Progenitor cell of endocrine pancreas (in vitro differentiated cells): ENCODE results near the gene LPCAT2. TPM values are rescaled to one million over a fixed set of nuclear protein-coding genes. Genes with fewer than 3 reads are reported as not detected.

ENCODE experiments used
- DNase-seq: peaks from one replicate; pipeline ENCODE4 v3.0.0; 2021; ENCODE audit warnings: low spot score; ENCODE audit not compliant: unreplicated experiment
- H3K27ac Mint-ChIP-seq: 2 replicates; pipeline ENCODE4 v1.8.0; 2021; ENCODE audit warnings: mild to moderate bottlenecking, moderate library complexity, mixed read lengths
- H3K27me3 Mint-ChIP-seq: 2 replicates; pipeline ENCODE4 v1.8.0; 2021; ENCODE audit warnings: mixed read lengths
- H3K36me3 Mint-ChIP-seq: 2 replicates; pipeline ENCODE4 v1.8.0; 2022; ENCODE audit warnings: mixed read lengths; ENCODE audit not compliant: insufficient read depth
- H3K4me1 Mint-ChIP-seq: 2 replicates; pipeline ENCODE4 v1.8.0; 2021; ENCODE audit warnings: low read depth, mixed read lengths
- H3K4me3 Mint-ChIP-seq: 2 replicates; pipeline ENCODE4 v1.8.0; 2021; ENCODE audit warnings: low read depth, mild to moderate bottlenecking, moderate library complexity, mixed read lengths
- H3K9me3 Mint-ChIP-seq: 2 replicates; pipeline ENCODE4 v1.8.0; 2021; ENCODE audit warnings: low read depth, mixed read lengths
- total RNA-seq: library from RNA; stranded (reverse); gene quantifications from 2 replicates; pipeline ENCODE4 v1.2.1, GENCODE V29; 2021
- TF ChIP-seq, protein P1 (sequence below): fragments of 200-600 bp; sonication (generic); IDR thresholded peaks from one replicate; pipeline ENCODE4 v1.5.0; 2021; ENCODE audit warnings: antibody characterized with exemption, mild to moderate bottlenecking; ENCODE audit not compliant: unreplicated experiment

LPCAT2 gene
- total RNA-seq, 1 donor from 2014 or later: 3.2 TPM

DNA sequence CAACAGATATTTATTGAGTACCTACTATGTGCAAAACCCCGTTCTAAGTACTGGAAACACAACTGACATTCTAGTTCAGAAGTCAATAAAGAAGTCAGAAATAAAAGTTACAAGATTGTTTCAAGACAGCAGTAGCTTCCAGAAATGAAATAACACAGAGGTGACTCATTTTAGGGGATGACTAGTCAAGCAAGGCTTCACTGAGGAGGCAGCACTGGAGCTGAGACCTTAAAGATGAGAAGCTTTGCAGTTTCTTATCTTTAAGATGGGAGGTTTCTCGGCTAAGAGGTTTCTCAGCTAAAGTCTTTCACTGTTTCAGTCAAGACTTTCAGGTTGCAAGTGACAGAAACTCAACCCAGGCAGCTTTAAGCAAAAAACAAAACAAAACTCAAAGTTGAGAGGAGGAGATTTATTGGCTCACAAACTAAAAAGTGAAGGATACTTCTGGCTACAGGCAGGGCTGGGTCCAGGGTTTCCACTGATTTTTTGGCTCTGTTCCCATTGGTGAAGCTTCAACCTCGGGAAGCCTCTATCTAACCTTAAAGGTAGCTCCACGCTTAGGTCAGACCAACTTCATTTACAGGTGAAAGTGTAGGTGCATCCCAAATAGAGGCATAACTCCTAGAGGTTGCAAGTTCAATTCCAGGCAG, 37.3 kb upstream of the LPCAT2 start:
- Mint-ChIP-seq H3K4me1 (no peaks in the 10 kb centered on the region), H3K27me3 (peaks cover 57% of the 10 kb centered on the region), H3K36me3 (no peaks in the 10 kb centered on the region)

DNA sequence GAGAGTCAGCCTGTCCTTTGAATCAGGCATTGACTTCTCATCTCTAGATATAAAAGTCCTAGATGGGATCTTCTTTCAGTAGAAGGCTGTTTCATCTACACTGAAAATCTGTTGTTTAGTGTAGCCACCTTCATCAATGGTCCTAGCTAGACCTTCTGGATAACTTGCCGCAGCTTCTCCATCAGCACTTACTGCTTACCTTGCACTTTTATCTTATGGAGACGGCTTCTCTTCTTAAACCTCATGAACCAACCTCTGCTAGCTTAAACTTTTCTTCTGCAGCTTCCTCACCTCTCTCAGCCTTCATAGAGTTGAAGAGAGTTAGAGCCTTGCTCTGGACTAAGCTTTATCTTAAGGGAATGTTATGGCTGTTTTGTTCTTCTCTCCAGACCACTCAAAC, 35.3 kb upstream of the LPCAT2 start:
- DNase-seq: no peak
- peaks cover 68% of the 10 kb centered on the region for H3K27me3 Mint-ChIP-seq
- H3K4me1 Mint-ChIP-seq: no peaks in the 10 kb centered on the region
- no peak overlapping the region for H3K4me3 Mint-ChIP-seq
- H3K27ac Mint-ChIP-seq: no peak overlapping the region
- TF ChIP-seq, protein P1, sequence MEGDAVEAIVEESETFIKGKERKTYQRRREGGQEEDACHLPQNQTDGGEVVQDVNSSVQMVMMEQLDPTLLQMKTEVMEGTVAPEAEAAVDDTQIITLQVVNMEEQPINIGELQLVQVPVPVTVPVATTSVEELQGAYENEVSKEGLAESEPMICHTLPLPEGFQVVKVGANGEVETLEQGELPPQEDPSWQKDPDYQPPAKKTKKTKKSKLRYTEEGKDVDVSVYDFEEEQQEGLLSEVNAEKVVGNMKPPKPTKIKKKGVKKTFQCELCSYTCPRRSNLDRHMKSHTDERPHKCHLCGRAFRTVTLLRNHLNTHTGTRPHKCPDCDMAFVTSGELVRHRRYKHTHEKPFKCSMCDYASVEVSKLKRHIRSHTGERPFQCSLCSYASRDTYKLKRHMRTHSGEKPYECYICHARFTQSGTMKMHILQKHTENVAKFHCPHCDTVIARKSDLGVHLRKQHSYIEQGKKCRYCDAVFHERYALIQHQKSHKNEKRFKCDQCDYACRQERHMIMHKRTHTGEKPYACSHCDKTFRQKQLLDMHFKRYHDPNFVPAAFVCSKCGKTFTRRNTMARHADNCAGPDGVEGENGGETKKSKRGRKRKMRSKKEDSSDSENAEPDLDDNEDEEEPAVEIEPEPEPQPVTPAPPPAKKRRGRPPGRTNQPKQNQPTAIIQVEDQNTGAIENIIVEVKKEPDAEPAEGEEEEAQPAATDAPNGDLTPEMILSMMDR: no peak
- H3K36me3 Mint-ChIP-seq: no peaks in the 10 kb centered on the region
- no peaks in the 10 kb centered on the region for H3K9me3 Mint-ChIP-seq

More for the DNA sequence above, 37.3 kb upstream of the LPCAT2 start:
- H3K4me3 Mint-ChIP-seq: no peak overlapping the region
- no peaks in the 10 kb centered on the region for H3K9me3 Mint-ChIP-seq
- DNase-seq: no peak
- no peak overlapping the region for H3K27ac Mint-ChIP-seq
- TF ChIP-seq, protein P1: no peak

GRCh38 chr16:55474821-55475220, 34.1 kb upstream of the LPCAT2 start:
- TF ChIP-seq, protein P1: no peak
- no peak overlapping the region for H3K4me3 Mint-ChIP-seq
- H3K27ac Mint-ChIP-seq: no peak overlapping the region
- no peaks in the 10 kb centered on the region for H3K36me3 Mint-ChIP-seq
- peaks cover 4% of the 10 kb centered on the region for H3K4me1 Mint-ChIP-seq
- no peaks in the 10 kb centered on the region for H3K9me3 Mint-ChIP-seq
- H3K27me3 Mint-ChIP-seq: peaks cover 72% of the 10 kb centered on the region
- DNase-seq: no peak

DNA sequence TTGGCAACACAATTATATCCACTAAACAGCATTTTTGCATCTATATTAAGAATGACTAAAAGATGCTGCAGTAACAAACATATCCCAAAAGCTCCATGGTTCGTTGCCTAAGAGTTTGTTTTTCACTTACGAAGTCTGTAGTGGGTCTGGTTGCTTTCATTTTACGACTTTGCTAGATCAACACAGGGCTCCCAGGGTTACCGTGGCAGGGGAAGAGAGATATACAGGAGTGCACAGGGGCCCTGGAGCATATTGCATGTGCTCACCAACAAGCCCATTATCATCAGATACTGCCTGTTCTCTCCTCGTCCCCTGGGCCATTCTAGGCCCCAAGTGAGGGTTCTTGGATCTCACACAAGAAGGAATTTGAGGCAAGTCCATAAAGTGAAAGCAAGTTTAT, 33.0 kb upstream of the LPCAT2 start:
- no peaks in the 10 kb centered on the region for H3K36me3 Mint-ChIP-seq
- TF ChIP-seq, protein P1: no peak
- no peaks in the 10 kb centered on the region for H3K9me3 Mint-ChIP-seq
- H3K27ac Mint-ChIP-seq: no peak overlapping the region
- peaks cover 79% of the 10 kb centered on the region for H3K27me3 Mint-ChIP-seq
- H3K4me1 Mint-ChIP-seq: peaks cover 7% of the 10 kb centered on the region
- H3K4me3 Mint-ChIP-seq: no peak overlapping the region
- DNase-seq: no peak

DNA sequence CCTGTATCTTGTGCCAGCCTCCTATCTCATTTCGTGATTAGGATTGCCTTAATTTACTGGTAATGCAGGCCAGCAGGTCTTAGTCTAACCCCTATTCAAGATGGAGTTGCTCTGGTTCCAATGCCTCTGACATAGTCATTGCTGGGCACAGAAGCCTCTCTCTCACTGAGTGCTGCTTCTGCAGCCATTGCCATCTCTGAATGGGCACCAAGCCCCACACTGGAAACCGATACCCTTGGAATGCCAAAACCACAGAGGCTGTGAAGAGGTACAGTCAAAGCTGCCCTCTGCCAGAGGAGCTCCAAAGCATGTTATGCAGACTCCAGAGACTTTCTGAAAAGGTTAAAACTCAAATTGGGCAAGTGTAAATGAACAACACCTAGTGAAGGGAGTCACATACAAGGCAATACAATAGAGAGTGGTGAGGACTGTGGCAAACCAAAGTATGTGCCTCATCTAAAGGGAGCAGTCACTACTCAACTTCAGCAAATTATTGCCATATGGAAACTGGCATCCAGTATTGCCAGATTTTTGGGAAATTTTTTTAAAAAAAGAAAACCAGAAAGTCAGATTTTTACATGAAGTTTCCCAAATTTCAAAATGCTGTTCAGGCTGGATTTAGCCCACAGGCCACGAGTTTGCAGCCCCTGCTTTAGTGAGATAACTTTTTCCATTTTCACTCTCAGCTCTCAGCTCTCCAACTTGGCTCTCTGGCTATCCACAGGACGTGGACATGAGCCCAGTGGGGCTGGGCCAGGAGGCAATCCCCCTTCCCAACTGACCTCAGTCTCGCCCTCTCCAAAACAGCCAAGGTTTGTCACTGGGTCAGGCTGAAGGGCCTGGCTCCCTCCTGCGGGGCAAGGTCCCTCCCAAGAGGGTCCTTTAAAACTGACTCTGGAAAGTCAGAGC, 32.0 kb upstream of the LPCAT2 start:
- Mint-ChIP-seq H3K27me3 (peaks cover 80% of the 10 kb centered on the region), H3K4me1 (peaks cover 7% of the 10 kb centered on the region), H3K4me3 (no peak overlapping the region), H3K9me3 (no peaks in the 10 kb centered on the region), H3K36me3 (no peaks in the 10 kb centered on the region), H3K27ac (no peak overlapping the region)
- DNase-seq: no peak
- TF ChIP-seq, protein P1: no peak
